GM12878 (cell line): ENCODE results near the gene MEGF11. TPM values are rescaled to one million over a fixed set of nuclear protein-coding genes. Genes with fewer than 3 reads are reported as not detected.

Source experiments
- ATAC-seq: fragments of 200-7000 bp; cut with Tn5 transposase; 3 replicates; pipeline ENCODE4 v1.9.1; 2020; ENCODE audit warnings: mild to moderate bottlenecking, moderate library complexity
- BruUV-seq: library from RNA; stranded (reverse); fragments of 400-500 nt; replicated peaks from 2 replicates; lab custom pipeline; 2021; lab: Mats Ljungman, UMichigan
- CTCF ChIA-PET: fragments of 300-600 bp; sonication (Branson Sonifier 250); formaldehyde crosslinking; extraction: SDS; loops from one replicate; lab custom pipeline; 2021; ENCODE audit warnings: inconsistent platforms; lab: Yijun Ruan, JAX
- POLR2A ChIA-PET: fragments of 350-600 bp; formaldehyde crosslinking; extraction: SDS; loops from one replicate; lab custom pipeline; 2021; ENCODE audit warnings: inconsistent platforms; lab: Charles Lee
- RAD21 ChIA-PET: fragments of 300-600 bp; sonication (Branson Sonifier 250); formaldehyde crosslinking; loops from one replicate; lab custom pipeline; 2023; ENCODE audit warnings: antibody characterized with exemption; ENCODE audit not compliant: unreplicated experiment; lab: Charles Lee
- SMC1A ChIA-PET: fragments of 300-600 bp; sonication (Branson Sonifier 250); formaldehyde crosslinking; loops from one replicate; lab custom pipeline; 2023; ENCODE audit not compliant: unreplicated experiment, uncharacterized antibody; lab: Charles Lee
- DNase-seq: peaks from one replicate; pipeline ENCODE4 v3.0.0-alpha.2; 2011; ENCODE audit warnings: low read depth, low spot score
- FAIRE-seq: peaks from 3 replicates; lab custom pipeline; 2011; peaks lifted over from hg19 to GRCh38; lab: Jason Lieb, UNC
- H2AFZ ChIP-seq: 2 replicates; pipeline ENCODE4 v1.6.0; 2011; ENCODE audit warnings: low read depth, low read length, control low read depth; ENCODE audit not compliant: control insufficient read depth
- H3K27ac ChIP-seq: 2 replicates; pipeline ENCODE4 v1.5.1; 2011; ENCODE audit warnings: control low read depth; ENCODE audit not compliant: control insufficient read depth, insufficient read depth
- H3K27me3 ChIP-seq, 2 experiments: replicated peaks in 1 of 2; 2 replicates each; pipeline versions ENCODE4 v1.6.0 to v1.6.1; 2011; ENCODE audit warnings: low read length in 1 of 2; ENCODE audit not compliant: control insufficient read depth in 2 of 2, insufficient read depth in 2 of 2
- H3K36me3 ChIP-seq, 2 experiments: 2 replicates each; pipeline ENCODE4 v1.5.1; 2011; ENCODE audit warnings: low read length in 1 of 2; ENCODE audit not compliant: control insufficient read depth in 2 of 2, insufficient read depth in 2 of 2
- H3K4me1 ChIP-seq: 2 replicates; pipeline ENCODE4 v1.6.1; 2011; ENCODE audit warnings: mild to moderate bottlenecking, low read length, moderate library complexity, mixed read lengths; ENCODE audit not compliant: control insufficient read depth, insufficient read depth
- H3K4me2 ChIP-seq: 2 replicates; pipeline ENCODE4 v1.6.0; 2011; ENCODE audit warnings: control low read depth; ENCODE audit not compliant: control insufficient read depth, insufficient read depth
- H3K4me3 ChIP-seq: fragments of 200-600 bp; sonication (generic); 2 replicates; pipeline ENCODE4 v1.5.1; 2016
- H3K79me2 ChIP-seq: 2 replicates; pipeline ENCODE4 v1.6.0; 2011; ENCODE audit warnings: low read length; ENCODE audit not compliant: control insufficient read depth, insufficient read depth
- H3K9ac ChIP-seq: 2 replicates; pipeline ENCODE4 v1.8.0; 2011; ENCODE audit warnings: low read length, control low read depth, mixed read lengths; ENCODE audit not compliant: control insufficient read depth, insufficient read depth
- H3K9me3 ChIP-seq: replicated peaks from 3 replicates; pipeline ENCODE4 v1.5.1; 2011; ENCODE audit warnings: mild to moderate bottlenecking, low read length; ENCODE audit not compliant: control insufficient read depth, insufficient read depth
- H4K20me1 ChIP-seq: 2 replicates; pipeline ENCODE4 v1.6.0; 2011; ENCODE audit not compliant: control insufficient read depth, insufficient read depth
- CREB1 ChIP-seq: IDR thresholded peaks from 2 replicates; pipeline ENCODE4 v1.6.1; 2012; ENCODE audit warnings: low read depth, mild to moderate bottlenecking, inconsistent platforms
- RAD21 ChIP-seq: IDR thresholded peaks from 2 replicates; pipeline ENCODE4 v1.6.1; 2011; ENCODE audit warnings: mild to moderate bottlenecking, low read depth, low read length, moderate library complexity; ENCODE audit not compliant: insufficient read depth
- SIX5 ChIP-seq: IDR thresholded peaks from 2 replicates; pipeline ENCODE4 v1.6.1; 2011; ENCODE audit warnings: mild to moderate bottlenecking, low read depth, low read length, moderate library complexity; ENCODE audit not compliant: severe bottlenecking
- SMC3 ChIP-seq: IDR thresholded peaks from 2 replicates; pipeline ENCODE4 v1.6.1; 2011; ENCODE audit warnings: low read length, improper control_type of control experiment, borderline replicate concordance
- STAT1 ChIP-seq: fragments of 450-650 bp; conservative IDR thresholded peaks from 2 replicates; pipeline ENCODE4 v1.6.1; 2014; ENCODE audit warnings: antibody characterized with exemption, mild to moderate bottlenecking
- TCF12 ChIP-seq: IDR thresholded peaks from 2 replicates; pipeline ENCODE4 v1.6.1; 2011; ENCODE audit warnings: low read depth, mild to moderate bottlenecking, low read length
- WGBS: methylation state at CpG from one replicate; pipeline ENCODE4 v1.1.6; 2016; ENCODE audit warnings: low lambda C conversion rate; ENCODE audit not compliant: insufficient replicate concordance, insufficient coverage; ENCODE audit errors: missing lambda C conversion rate; 5-methylcytosine and 5-hydroxymethylcytosine counted together
- in situ Hi-C: fragments of 300-500 bp; cut with MboI; formaldehyde crosslinking; loops from 9 replicates; pipeline ENCODE4 v1.14.3; 2018; ENCODE audit warnings: mixed read lengths
- intact Hi-C: fragments of 100-400 bp; cut with micrococcal nuclease; formaldehyde crosslinking; loops from one replicate; pipeline ENCODE4 v1.14.2; 2022; ENCODE audit not compliant: unreplicated experiment
- polyA plus RNA-seq, 11 experiments: library from polyadenylated mRNA; depleted of rRNA in 4 of 11; unstranded in 6 of 11; stranded (reverse) in 5 of 11; fragments of >200 nt; fragmentation: Nextera tagmentation in 4 of 11; fragmentation: Illumina TruSeq in 1 of 11; extraction: Ambion mirVana in 4 of 11; extraction: Trizol in 1 of 11; gene quantifications; 1 replicate in 1 of 11; 2 replicates in 10 of 11; pipeline versions ENCODE4 v1.2.1 to v1.2.3, GENCODE V29; 2011 to 2016; ENCODE audit warnings: inconsistent platforms in 2 of 11, missing spikeins in 2 of 11, low read depth in 1 of 11
- total RNA-seq, 4 experiments: library from RNA; depleted of rRNA in 3 of 4; stranded (reverse); fragments of >200 nt in 3 of 4; fragmentation: Illumina TruSeq in 1 of 4; extraction: Trizol in 1 of 4; gene quantifications; 2 replicates each; pipeline versions ENCODE4 v1.2.1 to v1.2.3, GENCODE V29; 2013 to 2021
- TF ChIP-seq, protein P1 (sequence below), 3 experiments: IDR thresholded peaks in 2 of 3; conservative IDR thresholded peaks in 1 of 3; 2 replicates each; pipeline ENCODE4 v1.5.1; 2011; ENCODE audit warnings: low read depth in 3 of 3, low read length in 3 of 3, mild to moderate bottlenecking in 3 of 3, control low read depth in 2 of 3, moderate library complexity in 2 of 3, inconsistent platforms in 1 of 3, mixed read lengths in 1 of 3; ENCODE audit not compliant: control insufficient read depth in 2 of 3, insufficient read depth in 1 of 3; ENCODE audit errors: extremely low read depth in 1 of 3

Gene MEGF11
- total and polyA plus RNA-seq, 10 of the 15 experiments (the other 5 are each of a cell fraction or from before 2014, with no cell fraction given), result 0.03 to 1.7 (median 0.49) TPM

GRCh38 chr15:66189291-66189690, 64.3 kb downstream of the MEGF11 start (continued):
- TF ChIP-seq TCF12, result no peak

DNA sequence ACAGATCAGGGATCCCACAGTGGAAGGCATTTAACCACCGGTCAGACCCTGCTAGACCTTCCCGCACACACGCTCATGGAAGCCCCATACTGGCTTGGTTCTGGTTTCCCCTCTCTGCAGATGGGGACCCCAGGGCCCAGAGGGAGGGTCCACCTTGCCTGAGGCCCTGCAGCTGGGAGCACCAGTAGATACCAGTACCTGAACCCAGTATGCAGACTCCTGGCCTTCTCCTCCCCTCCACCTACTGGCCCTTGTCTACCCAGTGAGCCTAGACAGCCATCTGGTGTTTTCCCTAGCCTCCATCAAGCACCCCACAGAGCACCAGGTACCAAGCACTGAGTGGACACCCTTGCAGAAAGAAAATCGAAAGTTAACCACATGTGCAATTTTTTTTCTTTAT, 65.1 kb downstream of the MEGF11 start:
- Histone ChIP-seq H3K36me3 (no peaks in the 10 kb centered on the region), H3K27me3 (no peaks in the 10 kb centered on the region; a peak in 1 of 4 replicates), H3K4me1 (no peaks in the 10 kb centered on the region), H2AFZ (no peak overlapping the region), H3K79me2 (no peaks in the 10 kb centered on the region), H3K27ac (no peak overlapping the region), H3K9me3 (no peaks in the 10 kb centered on the region)
- ChIA-PET SMC1A (no interaction called here), RAD21 (no interaction called here), POLR2A (interaction anchor here (0.7 kb wide), 1 partner anchor 16 kb away, joined by 3 read pairs; no protein-coding TSS in a partner anchor), CTCF (interaction anchor here (1.5 to 3.8 kb wide), 3 partner anchors 10 to 272 kb away, joined by 4 to 22 read pairs (median 14); no protein-coding TSS in a partner anchor)
- in situ Hi-C loops, result no loop called here
- ATAC-seq (peak; percentile 50; the same call in 1 of the 3 replicates), FAIRE-seq (no peak), DNase-seq (no peak)
- BruUV-seq, result no TSS peak
- intact Hi-C loops, result no loop called here
- 62% methylated on average over 4 of the region's 4 CpGs for WGBS
- TF ChIP-seq RAD21 (peak; percentile 51), STAT1 (no peak), CREB1 (no peak), SIX5 (no peak), SMC3 (peak; percentile 30; the same call in 1 of the 2 replicates)
- TF ChIP-seq, protein P1, sequence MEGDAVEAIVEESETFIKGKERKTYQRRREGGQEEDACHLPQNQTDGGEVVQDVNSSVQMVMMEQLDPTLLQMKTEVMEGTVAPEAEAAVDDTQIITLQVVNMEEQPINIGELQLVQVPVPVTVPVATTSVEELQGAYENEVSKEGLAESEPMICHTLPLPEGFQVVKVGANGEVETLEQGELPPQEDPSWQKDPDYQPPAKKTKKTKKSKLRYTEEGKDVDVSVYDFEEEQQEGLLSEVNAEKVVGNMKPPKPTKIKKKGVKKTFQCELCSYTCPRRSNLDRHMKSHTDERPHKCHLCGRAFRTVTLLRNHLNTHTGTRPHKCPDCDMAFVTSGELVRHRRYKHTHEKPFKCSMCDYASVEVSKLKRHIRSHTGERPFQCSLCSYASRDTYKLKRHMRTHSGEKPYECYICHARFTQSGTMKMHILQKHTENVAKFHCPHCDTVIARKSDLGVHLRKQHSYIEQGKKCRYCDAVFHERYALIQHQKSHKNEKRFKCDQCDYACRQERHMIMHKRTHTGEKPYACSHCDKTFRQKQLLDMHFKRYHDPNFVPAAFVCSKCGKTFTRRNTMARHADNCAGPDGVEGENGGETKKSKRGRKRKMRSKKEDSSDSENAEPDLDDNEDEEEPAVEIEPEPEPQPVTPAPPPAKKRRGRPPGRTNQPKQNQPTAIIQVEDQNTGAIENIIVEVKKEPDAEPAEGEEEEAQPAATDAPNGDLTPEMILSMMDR (IDR thresholded peaks at IDR 0.05 in 2 of 3, conservative IDR thresholded peaks at IDR 0.05 in 1 of 3; ENCODE audit: control insufficient read depth in 2 of 3, extremely low read depth in 1 of 3, insufficient read depth in 1 of 3, low read depth in 3 of 3, low read length in 3 of 3), result peak in 1 of 3 experiments; percentile 30; a peak in 2 of 6 replicates
- TF ChIP-seq, all 136 proteins: peak for 3
- H4K20me1 ChIP-seq, result no peaks in the 10 kb centered on the region
- H3K4me2 ChIP-seq, result no peak overlapping the region
- no peak overlapping the region for H3K9ac ChIP-seq
- no peak overlapping the region for H3K4me3 ChIP-seq
